ENCODE data around the gene PCDHB13. TPM values are rescaled to one million over a fixed set of nuclear protein-coding genes. Genes with fewer than 3 reads are reported as not detected.
A peak's percentile ranks its signal among the peaks of the same experiment; 100 is the strongest.
"Not testable (repeated sequence)": the region's sequence is repeated elsewhere in the genome, so short reads cannot be mapped to it uniquely, and the experiment has no call there.

PCDHB13 gene
- 1 to 10 TPM; 6.9 to 7.9 (median 7.2) TPM for polyA plus RNA-seq (ENCODE audit: insufficient read length in 3 of 3)
- long read RNA-seq, donor 1, full-length matches to known transcripts = 5 of 5 reads
- long read RNA-seq, donor 1, partial matches to known transcripts = 0 of 5 reads
- long read RNA-seq, donor 1, other reads (novel, unspliced or antisense) = 0 of 5 reads
- long read RNA-seq, donor 2, full-length matches to known transcripts = 5 of 5 reads
- long read RNA-seq, donor 2, partial matches to known transcripts = 0 of 5 reads
- long read RNA-seq, donor 2, other reads (novel, unspliced or antisense) = 0 of 5 reads
- long read RNA-seq, donor 3, full-length matches to known transcripts = 5 of 5 reads
- long read RNA-seq, donor 3, partial matches to known transcripts = 0 of 5 reads
- long read RNA-seq, donor 3, other reads (novel, unspliced or antisense) = 0 of 5 reads
- long read RNA-seq, donor 4, full-length matches to known transcripts = 2 of 2 reads
- long read RNA-seq, donor 4, partial matches to known transcripts = 0 of 2 reads
- long read RNA-seq, donor 4, other reads (novel, unspliced or antisense) = 0 of 2 reads
- long read RNA-seq, donor 5 = 0 reads
- long read RNA-seq, donor 6, full-length matches to known transcripts = 9 of 9 reads
- long read RNA-seq, donor 6, partial matches to known transcripts = 0 of 9 reads
- long read RNA-seq, donor 6, other reads (novel, unspliced or antisense) = 0 of 9 reads
- long read RNA-seq, donor 7, full-length matches to known transcripts = 5 of 5 reads
- long read RNA-seq, donor 7, partial matches to known transcripts = 0 of 5 reads
- long read RNA-seq, donor 7, other reads (novel, unspliced or antisense) = 0 of 5 reads
- long read RNA-seq, donor 8 = 0 reads
- long read RNA-seq, donor 9, full-length matches to known transcripts = 2 of 2 reads
- long read RNA-seq, donor 9, partial matches to known transcripts = 0 of 2 reads
- long read RNA-seq, donor 9, other reads (novel, unspliced or antisense) = 0 of 2 reads
- long read RNA-seq, donor 10, full-length matches to known transcripts = 4 of 4 reads
- long read RNA-seq, donor 10, partial matches to known transcripts = 0 of 4 reads
- long read RNA-seq, donor 10, other reads (novel, unspliced or antisense) = 0 of 4 reads
- long read RNA-seq, donor 11, full-length matches to known transcripts = 11 of 11 reads
- long read RNA-seq, donor 11, partial matches to known transcripts = 0 of 11 reads
- long read RNA-seq, donor 11, other reads (novel, unspliced or antisense) = 0 of 11 reads
- long read RNA-seq, donor 12, full-length matches to known transcripts = 4 of 4 reads
- long read RNA-seq, donor 12, partial matches to known transcripts = 0 of 4 reads
- long read RNA-seq, donor 12, other reads (novel, unspliced or antisense) = 0 of 4 reads
- long read RNA-seq, donor 13 = 0 reads
- long read RNA-seq, donor 14, full-length matches to known transcripts = 1 of 1 reads
- long read RNA-seq, donor 14, partial matches to known transcripts = 0 of 1 reads
- long read RNA-seq, donor 14, other reads (novel, unspliced or antisense) = 0 of 1 reads
- long read RNA-seq, donor 15, full-length matches to known transcripts = 4 of 4 reads
- long read RNA-seq, donor 15, partial matches to known transcripts = 0 of 4 reads
- long read RNA-seq, donor 15, other reads (novel, unspliced or antisense) = 0 of 4 reads
- long read RNA-seq, donor 16, full-length matches to known transcripts = 12 of 12 reads
- long read RNA-seq, donor 16, partial matches to known transcripts = 0 of 12 reads
- long read RNA-seq, donor 16, other reads (novel, unspliced or antisense) = 0 of 12 reads

DNA sequence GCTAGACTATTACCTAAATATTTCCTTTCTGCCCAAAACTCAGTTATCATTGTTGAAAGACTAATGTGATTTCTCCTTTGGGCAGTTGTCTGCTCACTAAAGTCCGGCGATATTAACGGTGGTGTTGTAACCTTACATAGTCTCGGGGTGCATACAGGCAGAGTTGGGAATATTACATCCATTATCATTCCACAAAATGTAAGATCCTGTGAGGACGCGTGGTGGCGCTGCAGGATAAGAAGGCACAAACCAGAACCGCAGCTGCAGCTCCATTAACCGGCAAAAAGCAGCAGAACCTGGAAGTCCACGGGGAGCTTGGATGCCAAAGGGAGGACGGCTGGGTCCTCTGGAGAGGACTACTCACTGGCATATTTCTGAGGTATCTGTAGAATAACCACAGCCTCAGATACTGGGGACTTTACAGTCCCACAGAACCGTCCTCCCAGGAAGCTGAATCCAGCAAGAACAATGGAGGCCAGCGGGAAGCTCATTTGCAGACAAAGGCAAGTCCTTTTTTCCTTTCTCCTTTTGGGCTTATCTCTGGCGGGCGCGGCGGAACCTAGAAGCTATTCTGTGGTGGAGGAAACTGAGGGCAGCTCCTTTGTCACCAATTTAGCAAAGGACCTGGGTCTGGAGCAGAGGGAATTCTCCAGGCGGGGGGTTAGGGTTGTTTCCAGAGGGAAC, at the start of gene PCDHB13:
TSS of gene PCDHB13 (plus strand) at position 264 of the 684 bp plus-strand sequence. CDS start at position 469, 205 bp downstream.
- not testable (repeated sequence) for DNase-seq (ENCODE audit: extremely low read depth in 1 of 11, low read depth in 9 of 11, low spot score in 4 of 11)

DNA sequence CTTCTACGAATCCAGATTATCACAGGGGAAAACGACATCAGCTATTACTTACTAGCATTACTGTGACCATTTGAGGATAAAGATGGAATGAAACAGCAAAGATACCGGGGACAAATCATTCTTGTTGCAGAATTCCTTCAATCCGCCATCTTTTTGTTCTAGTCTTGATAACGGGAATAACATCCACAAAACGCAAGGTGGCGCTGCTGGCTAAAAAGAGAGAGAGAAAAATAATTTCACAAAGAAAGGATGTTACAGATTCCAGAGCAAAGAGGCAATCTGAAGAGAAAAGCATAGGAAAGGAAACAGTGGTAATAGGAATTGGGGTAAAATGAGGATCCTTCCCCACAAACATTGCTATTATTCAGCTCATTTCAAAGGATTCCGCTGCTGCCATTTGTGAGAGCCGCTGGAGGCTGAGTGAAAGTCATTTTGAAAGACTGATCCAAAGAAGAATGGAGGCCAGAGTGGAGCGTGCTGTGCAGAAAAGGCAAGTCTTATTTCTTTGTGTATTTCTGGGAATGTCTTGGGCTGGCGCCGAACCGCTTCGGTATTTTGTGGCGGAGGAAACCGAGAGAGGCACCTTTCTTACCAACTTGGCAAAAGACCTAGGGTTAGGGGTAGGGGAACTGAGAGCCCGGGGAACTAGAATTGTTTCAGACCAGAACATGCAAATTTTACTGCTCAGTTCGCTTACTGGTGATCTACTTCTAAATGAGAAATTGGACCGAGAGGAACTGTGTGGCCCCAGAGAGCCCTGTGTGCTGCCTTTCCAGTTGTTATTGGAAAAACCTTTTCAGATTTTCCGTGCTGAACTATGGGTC, 41.1 kb upstream of the PCDHB13 start, which contains the start of gene PCDHB7:
TSS of gene PCDHB7 (plus strand) at position 264 of the 824 bp plus-strand sequence. CDS start at position 456, 192 bp downstream.
- peak in 2 of 11 donors; percentile 23 to 50 for DNase-seq (ENCODE audit: extremely low read depth in 1 of 11, low read depth in 9 of 11, low spot score in 4 of 11)

DNA sequence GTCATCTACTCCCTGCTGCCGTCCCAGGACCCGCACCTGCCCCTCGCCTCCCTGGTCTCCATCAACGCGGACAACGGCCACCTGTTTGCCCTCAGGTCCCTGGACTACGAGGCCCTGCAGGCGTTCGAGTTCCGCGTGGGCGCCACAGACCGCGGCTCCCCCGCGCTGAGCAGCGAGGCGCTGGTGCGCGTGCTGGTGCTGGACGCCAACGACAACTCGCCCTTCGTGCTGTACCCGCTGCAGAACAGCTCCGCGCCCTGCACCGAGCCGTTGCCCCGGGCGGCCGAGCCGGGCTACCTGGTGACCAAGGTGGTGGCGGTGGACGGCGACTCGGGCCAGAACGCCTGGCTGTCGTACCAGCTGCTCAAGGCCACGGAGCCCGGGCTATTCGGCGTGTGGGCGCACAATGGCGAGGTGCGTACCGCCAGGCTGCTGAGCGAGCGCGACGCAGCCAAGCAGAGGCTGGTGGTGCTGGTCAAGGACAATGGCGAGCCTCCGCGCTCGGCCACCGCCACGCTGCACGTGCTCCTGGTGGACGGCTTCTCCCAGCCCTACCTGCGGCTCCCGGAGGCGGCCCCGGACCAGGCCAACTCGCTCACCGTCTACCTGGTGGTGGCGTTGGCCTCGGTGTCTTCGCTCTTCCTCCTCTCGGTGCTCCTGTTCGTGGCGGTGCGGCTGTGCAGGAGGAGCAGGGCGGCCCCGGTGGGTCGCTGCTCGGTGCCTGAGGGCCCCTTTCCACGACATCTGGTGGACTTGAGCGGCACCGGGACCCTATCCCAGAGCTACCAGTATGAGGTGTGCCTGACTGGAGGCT, 39.2 kb upstream of the PCDHB13 start:
- DNase-seq (ENCODE audit: extremely low read depth in 1 of 11, low read depth in 9 of 11, low spot score in 4 of 11) = not testable (repeated sequence)

DNA sequence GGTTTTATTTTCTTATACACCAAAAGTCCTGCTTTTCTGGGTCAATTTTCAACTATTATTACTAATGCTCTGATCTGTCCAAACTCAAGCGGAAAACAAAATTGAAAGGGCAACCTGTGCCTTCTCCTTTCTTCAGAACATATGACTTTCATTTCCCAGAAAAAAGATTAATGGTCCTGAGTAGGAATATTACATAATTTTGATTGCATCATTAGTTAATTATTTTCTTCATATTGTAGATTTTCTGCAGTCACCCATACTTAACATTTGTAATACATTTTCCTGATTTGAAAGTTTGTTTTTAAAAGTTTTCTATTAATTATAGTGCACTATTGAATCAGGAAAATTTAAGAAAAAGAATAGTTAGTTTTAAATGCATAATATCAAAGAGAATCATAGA, 37.8 kb upstream of the PCDHB13 start:
- DNase-seq (ENCODE audit: extremely low read depth in 1 of 11, low read depth in 9 of 11, low spot score in 4 of 11) = no peak

DNA sequence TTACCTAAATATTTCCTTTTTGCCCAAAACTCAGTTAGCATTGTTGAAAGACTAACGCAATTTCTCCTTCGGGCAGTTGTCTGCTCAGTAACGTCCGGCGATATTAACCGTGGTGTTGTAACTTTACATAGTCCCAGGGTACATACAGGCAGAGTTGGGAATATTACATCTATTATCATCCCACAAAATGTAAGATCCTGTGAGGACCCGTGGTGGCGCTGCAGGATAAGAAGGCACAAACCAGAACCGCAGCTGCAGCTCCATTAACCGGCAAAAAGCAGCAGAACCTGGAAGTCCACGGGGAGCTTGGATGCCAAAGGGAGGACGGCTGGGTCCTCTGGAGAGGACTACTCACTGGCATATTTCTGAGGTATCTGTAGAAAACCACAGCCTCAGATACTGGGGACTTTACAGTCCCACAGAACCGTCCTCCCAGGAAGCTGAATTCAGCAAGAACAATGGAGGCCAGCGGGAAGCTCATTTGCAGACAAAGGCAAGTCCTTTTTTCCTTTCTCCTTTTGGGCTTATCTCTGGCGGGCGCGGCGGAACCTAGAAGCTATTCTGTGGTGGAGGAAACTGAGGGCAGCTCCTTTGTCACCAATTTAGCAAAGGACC, 36.0 kb upstream of the PCDHB13 start, which contains the start of gene PCDHB8:
TSS of gene PCDHB8 (plus strand) at position 214 of the 615 bp plus-strand sequence. CDS start at position 459, 245 bp downstream.
- DNase-seq (ENCODE audit: extremely low read depth in 1 of 11, low read depth in 9 of 11, low spot score in 4 of 11) = not testable (repeated sequence)

DNA sequence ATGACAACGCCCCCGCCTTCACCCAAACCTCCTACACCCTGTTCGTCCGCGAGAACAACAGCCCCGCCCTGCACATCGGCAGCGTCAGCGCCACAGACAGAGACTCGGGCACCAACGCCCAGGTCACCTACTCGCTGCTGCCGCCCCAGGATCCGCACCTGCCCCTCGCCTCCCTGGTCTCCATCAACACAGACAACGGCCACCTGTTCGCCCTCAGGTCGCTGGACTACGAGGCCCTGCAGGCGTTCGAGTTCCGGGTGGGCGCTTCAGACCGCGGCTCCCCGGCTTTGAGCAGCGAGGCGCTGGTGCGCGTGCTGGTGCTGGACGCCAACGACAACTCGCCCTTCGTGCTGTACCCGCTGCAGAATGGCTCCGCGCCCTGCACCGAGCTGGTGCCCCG, 34.3 kb upstream of the PCDHB13 start:
- DNase-seq (ENCODE audit: extremely low read depth in 1 of 11, low read depth in 9 of 11, low spot score in 4 of 11) = not testable (repeated sequence)

DNA sequence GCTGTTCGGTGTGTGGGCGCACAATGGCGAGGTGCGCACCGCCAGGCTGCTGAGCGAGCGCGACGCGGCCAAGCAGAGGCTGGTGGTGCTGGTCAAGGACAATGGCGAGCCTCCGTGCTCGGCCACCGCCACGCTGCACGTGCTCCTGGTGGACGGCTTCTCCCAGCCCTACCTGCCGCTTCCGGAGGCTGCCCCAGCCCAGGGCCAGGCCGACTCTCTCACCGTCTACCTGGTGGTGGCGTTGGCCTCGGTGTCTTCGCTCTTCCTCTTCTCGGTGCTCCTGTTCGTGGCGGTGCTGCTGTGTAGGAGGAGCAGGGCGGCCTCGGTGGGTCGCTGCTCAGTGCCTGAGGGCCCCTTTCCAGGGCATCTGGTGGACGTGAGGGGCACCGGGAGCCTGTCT, 33.8 kb upstream of the PCDHB13 start:
- not testable (repeated sequence) for DNase-seq (ENCODE audit: extremely low read depth in 1 of 11, low read depth in 9 of 11, low spot score in 4 of 11)

DNA sequence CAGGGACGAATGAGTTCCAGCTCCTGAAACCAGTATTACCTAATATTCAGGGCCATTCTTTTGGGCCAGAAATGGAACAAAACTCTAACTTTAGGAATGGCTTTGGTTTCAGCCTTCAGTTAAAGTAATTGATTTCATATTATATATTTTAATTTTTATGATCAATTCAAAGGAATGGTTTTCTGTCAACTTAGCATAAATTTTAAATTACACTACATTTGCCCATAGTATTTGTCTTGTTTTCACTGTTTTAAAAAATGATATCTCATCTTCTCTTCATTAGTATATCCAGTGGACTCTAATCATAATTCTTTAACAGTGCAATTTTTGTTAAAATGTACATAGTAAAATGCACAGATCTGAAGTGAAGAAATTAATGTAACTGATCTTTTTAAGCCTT, 33.4 kb upstream of the PCDHB13 start:
- no peak for DNase-seq (ENCODE audit: extremely low read depth in 1 of 11, low read depth in 9 of 11, low spot score in 4 of 11)

DNA sequence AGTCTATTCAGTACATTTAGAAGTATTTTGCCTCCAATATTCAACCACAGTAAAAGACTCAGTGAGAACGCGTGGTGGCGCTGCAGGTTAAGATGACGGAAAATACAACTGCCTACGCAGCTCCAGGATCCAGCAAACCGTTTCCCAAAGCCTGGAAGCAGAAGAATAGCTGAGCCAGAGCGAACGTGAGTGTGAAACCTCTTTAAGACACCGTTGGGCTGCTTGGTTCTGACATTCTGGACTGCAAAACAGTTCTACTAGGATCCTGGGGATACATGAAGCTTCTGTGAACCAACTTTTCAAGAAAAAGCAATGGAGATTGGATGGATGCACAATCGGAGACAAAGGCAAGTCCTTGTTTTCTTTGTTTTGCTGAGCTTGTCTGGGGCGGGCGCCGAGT, 31.5 kb upstream of the PCDHB13 start, which contains the start of gene PCDHB16:
TSS of gene PCDHB16 (plus strand) at position 140 of the 400 bp plus-strand sequence. CDS start at position 313, 173 bp downstream.
- peak in 3 of 11 donors; percentile 20 to 40 (median 29) for DNase-seq (ENCODE audit: extremely low read depth in 1 of 11, low read depth in 9 of 11, low spot score in 4 of 11)

DNA sequence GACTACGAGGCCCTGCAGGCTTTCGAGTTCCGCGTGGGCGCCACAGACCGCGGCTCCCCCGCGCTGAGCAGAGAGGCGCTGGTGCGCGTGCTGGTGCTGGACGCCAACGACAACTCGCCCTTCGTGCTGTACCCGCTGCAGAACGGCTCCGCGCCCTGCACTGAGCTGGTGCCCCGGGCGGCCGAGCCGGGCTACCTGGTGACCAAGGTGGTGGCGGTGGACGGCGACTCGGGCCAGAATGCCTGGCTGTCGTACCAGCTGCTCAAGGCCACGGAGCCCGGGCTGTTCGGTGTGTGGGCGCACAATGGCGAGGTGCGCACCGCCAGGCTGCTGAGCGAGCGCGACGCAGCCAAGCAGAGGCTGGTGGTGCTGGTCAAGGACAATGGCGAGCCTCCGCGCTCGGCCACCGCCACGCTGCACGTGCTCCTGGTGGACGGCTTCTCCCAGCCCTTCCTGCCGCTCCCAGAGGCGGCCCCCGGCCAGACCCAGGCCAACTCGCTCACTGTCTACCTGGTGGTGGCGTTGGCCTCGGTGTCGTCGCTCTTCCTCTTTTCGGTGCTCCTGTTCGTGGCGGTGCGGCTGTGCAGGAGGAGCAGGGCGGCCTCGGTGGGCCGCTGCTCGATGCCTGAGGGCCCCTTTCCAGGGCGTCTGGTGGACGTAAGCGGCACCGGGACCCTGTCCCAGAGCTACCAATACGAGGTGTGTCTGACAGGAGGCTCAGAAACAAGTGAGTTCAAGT, 29.4 kb upstream of the PCDHB13 start:
- DNase-seq (ENCODE audit: extremely low read depth in 1 of 11, low read depth in 9 of 11, low spot score in 4 of 11) = not testable (repeated sequence)

DNA sequence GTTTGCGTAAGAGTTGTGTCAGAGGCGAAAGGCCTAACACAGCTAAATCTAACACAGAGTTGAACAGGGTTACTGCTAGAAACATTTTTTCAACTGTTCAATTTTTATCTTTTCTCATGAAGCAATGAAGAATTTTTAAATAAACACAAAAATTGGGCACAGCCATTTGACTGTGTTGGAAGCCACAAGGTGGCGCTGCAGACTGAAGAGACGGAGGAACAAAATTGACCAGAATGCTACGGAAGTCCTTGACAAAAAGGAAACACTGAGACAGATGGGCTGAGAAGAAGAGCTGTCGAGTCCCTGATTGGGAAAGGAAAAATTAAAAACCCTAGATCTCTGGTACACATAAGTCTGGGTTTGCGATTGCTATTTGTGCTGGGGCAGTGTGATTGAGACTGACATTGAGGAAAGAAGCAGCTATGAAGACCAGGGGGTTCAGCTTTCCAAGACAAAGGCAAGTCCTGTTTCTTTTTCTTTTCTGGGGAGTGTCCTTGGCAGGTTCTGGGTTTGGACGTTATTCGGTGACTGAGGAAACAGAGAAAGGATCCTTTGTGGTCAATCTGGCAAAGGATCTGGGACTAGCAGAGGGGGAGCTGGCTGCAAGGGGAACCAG, 26.7 kb upstream of the PCDHB13 start, which contains the start of gene PCDHB9:
TSS of gene PCDHB9 (plus strand) at position 265 of the 616 bp plus-strand sequence. CDS start at position 423, 158 bp downstream.
- DNase-seq (ENCODE audit: extremely low read depth in 1 of 11, low read depth in 9 of 11, low spot score in 4 of 11) = no peak

DNA sequence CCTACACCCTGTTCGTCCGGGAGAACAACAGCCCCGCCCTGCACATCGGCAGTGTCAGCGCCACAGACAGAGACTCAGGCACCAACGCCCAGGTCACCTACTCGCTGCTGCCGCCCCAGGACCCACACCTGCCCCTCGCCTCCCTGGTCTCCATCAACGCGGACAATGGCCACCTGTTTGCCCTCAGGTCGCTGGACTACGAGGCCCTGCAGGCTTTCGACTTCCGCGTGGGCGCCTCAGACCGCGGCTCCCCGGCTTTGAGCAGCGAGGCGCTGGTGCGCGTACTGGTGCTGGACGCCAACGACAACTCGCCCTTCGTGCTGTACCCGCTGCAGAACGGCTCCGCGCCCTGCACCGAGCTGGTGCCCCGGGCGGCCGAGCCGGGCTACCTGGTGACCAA, 25.0 kb upstream of the PCDHB13 start:
- DNase-seq (ENCODE audit: extremely low read depth in 1 of 11, low read depth in 9 of 11, low spot score in 4 of 11) = not testable (repeated sequence)

DNA sequence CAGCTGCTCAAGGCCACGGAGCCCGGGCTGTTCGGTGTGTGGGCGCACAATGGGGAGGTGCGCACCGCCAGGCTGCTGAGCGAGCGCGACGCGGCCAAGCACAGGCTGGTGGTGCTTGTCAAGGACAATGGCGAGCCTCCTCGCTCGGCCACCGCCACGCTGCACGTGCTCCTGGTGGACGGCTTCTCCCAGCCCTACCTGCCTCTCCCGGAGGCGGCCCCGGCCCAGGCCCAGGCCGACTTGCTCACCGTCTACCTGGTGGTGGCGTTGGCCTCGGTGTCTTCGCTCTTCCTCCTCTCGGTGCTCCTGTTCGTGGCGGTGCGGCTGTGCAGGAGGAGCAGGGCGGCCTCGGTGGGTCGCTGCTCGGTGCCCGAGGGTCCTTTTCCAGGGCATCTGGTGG, 24.6 kb upstream of the PCDHB13 start:
- DNase-seq (ENCODE audit: extremely low read depth in 1 of 11, low read depth in 9 of 11, low spot score in 4 of 11) = not testable (repeated sequence)
